Neutrophil (primary cell): ENCODE data around the gene TMEM92.

ENCODE experiments used
- H3K27ac ChIP-seq: fragments of 200-600 bp; sonication (generic); 2 replicates; pipeline ENCODE4 v1.5.1; 2016; ENCODE audit warnings: mild to moderate bottlenecking, moderate library complexity
- H3K27me3 ChIP-seq: fragments of 200-600 bp; sonication (generic); 2 replicates; pipeline ENCODE4 v1.6.0; 2016; ENCODE audit warnings: mild to moderate bottlenecking
- H3K36me3 ChIP-seq: fragments of 200-600 bp; sonication (generic); 2 replicates; pipeline ENCODE4 v1.5.1; 2017
- H3K4me1 ChIP-seq, 2 experiments: fragments of 200-600 bp in 1 of 2; sonication (generic) in 1 of 2; 1 replicate in 1 of 2; 2 replicates in 1 of 2; pipeline versions ENCODE4 v1.5.1 to v1.6.1; 2013 to 2016; ENCODE audit warnings: low read depth in 1 of 2, low read length in 1 of 2, mild to moderate bottlenecking in 1 of 2, moderate library complexity in 1 of 2; ENCODE audit not compliant: control insufficient read depth in 1 of 2, insufficient read depth in 1 of 2
- H3K4me3 ChIP-seq, 2 experiments: fragments of 200-600 bp in 1 of 2; sonication (generic) in 1 of 2; 1 replicate in 1 of 2; 2 replicates in 1 of 2; pipeline ENCODE4 v1.5.1; 2013 to 2016; ENCODE audit warnings: low read depth in 1 of 2, low read length in 1 of 2, mild to moderate bottlenecking in 1 of 2, moderate library complexity in 1 of 2
- H3K9me3 ChIP-seq: fragments of 200-600 bp; sonication (generic); 2 replicates; pipeline ENCODE4 v1.5.1; 2016
- CTCF ChIP-seq: fragments of 200-600 bp; sonication (generic); IDR thresholded peaks from 2 replicates; pipeline ENCODE4 v1.5.1; 2016; ENCODE audit warnings: antibody characterized with exemption

Gene TMEM92

GRCh38 chr17:50263331-50264262 lies 10.7 kb upstream of the TMEM92 start:
- no peaks in the 10 kb centered on the region for H3K4me1 ChIP-seq
- no peak overlapping the region for H3K27ac ChIP-seq
- TF ChIP-seq CTCF, result no peak
- no peak overlapping the region for H3K4me3 ChIP-seq
- peaks cover 13% of the 10 kb centered on the region for H3K27me3 ChIP-seq
- no peaks in the 10 kb centered on the region for H3K9me3 ChIP-seq
- peaks cover 4% of the 10 kb centered on the region for H3K36me3 ChIP-seq

GRCh38 chr17:50264263-50265113 lies 9.8 kb upstream of the TMEM92 start:
- TF ChIP-seq CTCF, result no peak
- Histone ChIP-seq H3K9me3 (no peaks in the 10 kb centered on the region), H3K4me1 (no peaks in the 10 kb centered on the region), H3K4me3 (no peak overlapping the region), H3K27me3 (peaks cover 13% of the 10 kb centered on the region), H3K27ac (no peak overlapping the region), H3K36me3 (peaks cover 4% of the 10 kb centered on the region)

- TF ChIP-seq CTCF, result no peak
- H3K9me3 ChIP-seq, result no peaks in the 10 kb centered on the region
- H3K36me3 ChIP-seq, result peaks cover 4% of the 10 kb centered on the region
- no peak overlapping the region for H3K27ac ChIP-seq
- H3K27me3 ChIP-seq, result peaks cover 13% of the 10 kb centered on the region
- H3K4me1 ChIP-seq, result no peaks in the 10 kb centered on the region
- no peak overlapping the region for H3K4me3 ChIP-seq
These were observed 9.1 kb upstream of the TMEM92 start for GRCh38 chr17:50265212-50265611.

GRCh38 chr17:50265690-50266315 lies 8.5 kb upstream of the TMEM92 start:
- H3K36me3 ChIP-seq, result peaks cover 4% of the 10 kb centered on the region
- H3K27me3 ChIP-seq, result peaks cover 13% of the 10 kb centered on the region
- no peaks in the 10 kb centered on the region for H3K4me1 ChIP-seq
- H3K9me3 ChIP-seq, result no peaks in the 10 kb centered on the region
- no peak overlapping the region for H3K27ac ChIP-seq
- no peak overlapping the region for H3K4me3 ChIP-seq
- no peak for TF ChIP-seq CTCF

GRCh38 chr17:50266384-50267073 lies 7.7 kb upstream of the TMEM92 start:
- no peaks in the 10 kb centered on the region for H3K4me1 ChIP-seq
- peaks cover 4% of the 10 kb centered on the region for H3K36me3 ChIP-seq
- H3K27ac ChIP-seq, result no peak overlapping the region
- no peak overlapping the region for H3K4me3 ChIP-seq
- no peaks in the 10 kb centered on the region for H3K9me3 ChIP-seq
- H3K27me3 ChIP-seq, result peaks cover 13% of the 10 kb centered on the region
- TF ChIP-seq CTCF, result no peak
